Lower lobe of right lung (tissue), 2 donors: ENCODE results near the gene PALD1. TPM values are rescaled to one million over a fixed set of nuclear protein-coding genes. Genes with fewer than 3 reads are reported as not detected.
"Not testable (repeated sequence)": the region's sequence is repeated elsewhere in the genome, so short reads cannot be mapped to it uniquely, and the experiment has no call there.

Experiments used
- ATAC-seq, 2 donors: fragments of 200-7000 bp; cut with Tn5 transposase; one replicate each; pipeline ENCODE4 v1.9.1; 2020 to 2022; ENCODE audit warnings: mild to moderate bottlenecking in 2 of 2, moderate library complexity in 2 of 2
- DNase-seq: peaks from one replicate; pipeline ENCODE4 v3.0.0-alpha.2; 2020
- H3K27ac ChIP-seq: fragments of 200-600 bp; one replicate; pipeline ENCODE4 v1.8.0; 2022
- H3K27me3 ChIP-seq: fragments of 200-600 bp; one replicate; pipeline ENCODE4 v1.8.0; 2022; ENCODE audit warnings: low read depth
- H3K36me3 ChIP-seq: fragments of 200-600 bp; one replicate; pipeline ENCODE4 v1.8.0; 2022; ENCODE audit warnings: mild to moderate bottlenecking
- H3K4me1 ChIP-seq: fragments of 200-600 bp; one replicate; pipeline ENCODE4 v1.8.0; 2022
- H3K4me3 ChIP-seq: fragments of 200-600 bp; one replicate; pipeline ENCODE4 v1.8.0; 2022; ENCODE audit warnings: mild to moderate bottlenecking
- H3K9me3 ChIP-seq: fragments of 200-600 bp; one replicate; pipeline ENCODE4 v1.8.0; 2022
- intact Hi-C: fragments of 100-400 bp; cut with DNase I; formaldehyde crosslinking; loops from one replicate; pipeline ENCODE4 v1.11.0; 2022
- total RNA-seq: library from RNA; stranded (reverse); fragmentation: NEBNext Ultra II Directional; extraction: Animal tissue kit (Norgen Biotek cat#: 25700); gene quantifications from one replicate; pipeline ENCODE4 v1.2.1, GENCODE V29; 2021
- TF ChIP-seq, protein P1 (sequence below): fragments of 200-600 bp; IDR thresholded peaks from one replicate; pipeline ENCODE4 v1.8.0; 2022; ENCODE audit warnings: antibody characterized with exemption, mild to moderate bottlenecking
- donor health status: DM: no; HTN: yes; CAD: no; lungs with severe emphysema.

Gene PALD1
- total RNA-seq, 1 donor from 2014 or later: 16.0 TPM

GRCh38 chr10:70576803-70577517, 98.4 kb downstream of the PALD1 start:
- H3K27ac ChIP-seq: peak overlapping the region; percentile 21
- DNase-seq: no peak
- no peak overlapping the region for H3K4me3 ChIP-seq
- H3K36me3 ChIP-seq: no peaks in the 10 kb centered on the region
- intact Hi-C loops: no loop called here
- H3K4me1 ChIP-seq: peaks cover 29% of the 10 kb centered on the region
- TF ChIP-seq, protein P1, sequence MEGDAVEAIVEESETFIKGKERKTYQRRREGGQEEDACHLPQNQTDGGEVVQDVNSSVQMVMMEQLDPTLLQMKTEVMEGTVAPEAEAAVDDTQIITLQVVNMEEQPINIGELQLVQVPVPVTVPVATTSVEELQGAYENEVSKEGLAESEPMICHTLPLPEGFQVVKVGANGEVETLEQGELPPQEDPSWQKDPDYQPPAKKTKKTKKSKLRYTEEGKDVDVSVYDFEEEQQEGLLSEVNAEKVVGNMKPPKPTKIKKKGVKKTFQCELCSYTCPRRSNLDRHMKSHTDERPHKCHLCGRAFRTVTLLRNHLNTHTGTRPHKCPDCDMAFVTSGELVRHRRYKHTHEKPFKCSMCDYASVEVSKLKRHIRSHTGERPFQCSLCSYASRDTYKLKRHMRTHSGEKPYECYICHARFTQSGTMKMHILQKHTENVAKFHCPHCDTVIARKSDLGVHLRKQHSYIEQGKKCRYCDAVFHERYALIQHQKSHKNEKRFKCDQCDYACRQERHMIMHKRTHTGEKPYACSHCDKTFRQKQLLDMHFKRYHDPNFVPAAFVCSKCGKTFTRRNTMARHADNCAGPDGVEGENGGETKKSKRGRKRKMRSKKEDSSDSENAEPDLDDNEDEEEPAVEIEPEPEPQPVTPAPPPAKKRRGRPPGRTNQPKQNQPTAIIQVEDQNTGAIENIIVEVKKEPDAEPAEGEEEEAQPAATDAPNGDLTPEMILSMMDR: no peak
- no peak for ATAC-seq
- H3K27me3 ChIP-seq: no peaks in the 10 kb centered on the region
- no peaks in the 10 kb centered on the region for H3K9me3 ChIP-seq

DNA sequence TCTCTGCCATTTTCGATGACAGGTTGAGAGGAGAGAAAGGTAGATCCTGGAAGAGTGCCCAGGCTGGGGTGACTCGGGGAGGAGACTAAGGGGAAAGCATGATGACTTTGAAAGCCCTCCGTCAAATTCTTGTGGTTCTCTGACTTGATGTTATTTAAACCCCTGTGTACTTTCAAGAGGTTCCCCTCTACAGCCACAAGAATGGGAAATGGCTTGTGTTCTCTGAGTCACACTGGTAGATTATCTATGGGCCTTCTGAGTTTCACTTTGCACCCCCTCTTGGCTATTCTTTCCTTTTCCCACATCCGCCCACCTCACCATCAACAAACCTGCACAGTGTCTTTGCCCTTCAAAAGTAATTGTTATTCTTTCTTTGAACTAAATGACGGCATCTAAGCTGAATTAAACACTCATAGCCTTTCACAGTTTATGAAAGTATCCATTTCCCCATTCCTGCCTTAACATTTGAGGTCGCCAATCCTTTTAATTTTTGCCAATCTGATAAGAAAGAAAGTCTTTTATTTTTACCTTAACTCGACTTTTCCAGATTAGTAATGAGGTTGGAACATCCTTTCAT, 99.9 kb downstream of the PALD1 start:
- intact Hi-C loops: no loop called here
- H3K9me3 ChIP-seq: no peaks in the 10 kb centered on the region
- peak; percentile 50 to 58 for ATAC-seq
- no peaks in the 10 kb centered on the region for H3K36me3 ChIP-seq
- TF ChIP-seq, protein P1: no peak
- no peak overlapping the region for H3K27ac ChIP-seq
- DNase-seq: no peak
- H3K27me3 ChIP-seq: no peaks in the 10 kb centered on the region
- H3K4me1 ChIP-seq: peaks cover 34% of the 10 kb centered on the region
- H3K4me3 ChIP-seq: no peak overlapping the region

DNA sequence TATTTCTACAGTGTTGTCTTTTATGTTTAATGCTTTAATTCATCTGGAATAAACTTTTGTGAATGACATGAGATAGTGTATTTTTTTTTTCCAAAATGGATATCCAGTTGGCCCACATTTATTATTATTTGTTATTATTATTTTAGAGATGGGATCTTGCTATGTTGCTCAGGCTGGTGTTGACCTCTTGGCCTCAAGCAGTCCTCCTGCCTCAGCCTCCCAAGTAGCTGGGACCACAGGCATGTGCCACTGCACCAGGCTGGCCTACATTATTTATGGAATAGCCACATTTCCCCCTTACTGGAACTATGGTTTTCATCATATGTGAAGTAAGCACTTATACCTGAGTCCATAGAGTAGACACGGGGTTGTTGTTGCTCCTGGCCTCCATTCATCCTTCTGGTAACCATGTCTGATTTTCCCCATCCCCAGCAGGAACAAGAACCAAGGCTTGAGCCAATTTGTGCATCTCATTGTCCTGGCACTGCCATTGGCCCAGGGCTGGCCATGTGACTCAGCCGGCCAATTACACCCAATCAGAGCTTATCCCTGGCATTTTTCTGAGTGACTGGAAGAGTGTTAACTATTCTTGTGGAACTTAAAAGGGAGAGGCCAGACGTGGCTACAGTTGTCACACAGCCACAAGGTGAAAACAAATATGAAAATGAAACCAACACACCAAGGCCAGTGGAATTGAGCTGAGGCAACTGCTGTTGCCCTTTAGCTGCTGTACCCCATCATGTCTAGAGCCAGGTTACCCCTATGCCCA, 100.9 kb downstream of the PALD1 start:
- intact Hi-C loops: no loop called here
- no peak overlapping the region for H3K4me3 ChIP-seq
- H3K27ac ChIP-seq: no peak overlapping the region
- DNase-seq (no peak), ATAC-seq (no peak)
- no peaks in the 10 kb centered on the region for H3K36me3 ChIP-seq
- TF ChIP-seq, protein P1: no peak
- no peaks in the 10 kb centered on the region for H3K27me3 ChIP-seq
- no peaks in the 10 kb centered on the region for H3K9me3 ChIP-seq
- H3K4me1 ChIP-seq: peaks cover 42% of the 10 kb centered on the region

GRCh38 chr10:70581176-70581575, 102.6 kb downstream of the PALD1 start:
- H3K36me3 ChIP-seq, H3K27ac ChIP-seq, ATAC-seq, DNase-seq, intact Hi-C loops, H3K9me3 ChIP-seq, H3K27me3 ChIP-seq, H3K4me3 ChIP-seq: not testable (repeated sequence)
- H3K4me1 ChIP-seq: peaks cover 47% of the 10 kb centered on the region

DNA sequence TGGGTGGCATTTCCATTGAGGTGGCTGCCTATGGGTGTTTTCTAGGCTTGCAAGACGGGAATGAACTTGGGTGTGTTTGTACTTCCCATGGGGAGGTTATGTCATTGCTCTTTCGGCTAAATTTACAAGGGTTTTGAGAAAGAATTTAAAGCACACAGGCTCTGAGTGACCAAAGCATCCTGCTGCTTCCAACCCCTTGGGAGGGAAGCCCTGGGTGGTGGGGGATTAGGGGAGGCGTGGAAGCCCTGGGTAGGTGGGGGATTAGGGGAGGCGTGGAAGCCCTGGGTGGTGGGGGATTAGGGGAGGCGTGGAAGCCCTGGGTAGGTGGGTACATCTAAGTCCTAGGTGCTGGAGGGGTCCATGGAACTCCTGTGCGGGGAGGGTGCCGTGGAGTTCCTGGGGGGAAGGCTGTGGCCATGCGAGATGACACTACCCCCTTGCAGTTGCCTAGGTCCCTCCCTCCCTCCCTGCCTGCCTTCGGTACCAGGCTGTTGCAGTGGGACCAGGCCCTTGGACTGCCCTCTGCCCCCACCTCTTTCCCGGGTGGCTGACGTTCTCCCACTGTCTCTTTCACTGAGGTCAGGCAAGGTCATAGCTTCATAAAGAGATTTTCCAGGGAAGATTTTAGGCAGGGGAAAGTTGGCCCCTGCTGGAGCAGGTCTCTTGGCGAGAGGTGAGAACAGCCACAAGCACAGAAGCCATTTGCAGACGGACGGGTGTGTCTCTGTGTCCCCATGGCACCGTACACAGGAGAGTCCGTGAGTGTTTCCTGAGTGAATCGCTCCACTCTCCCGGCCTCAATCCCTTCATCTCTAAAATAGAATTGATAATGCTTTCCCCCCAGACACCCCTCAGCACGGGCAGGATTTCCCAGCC, 104.5 kb downstream of the PALD1 start:
- intact Hi-C loops: no loop called here
- no peaks in the 10 kb centered on the region for H3K27me3 ChIP-seq
- no peaks in the 10 kb centered on the region for H3K36me3 ChIP-seq
- H3K4me1 ChIP-seq: peaks cover 31% of the 10 kb centered on the region
- TF ChIP-seq, protein P1: no peak
- no peak overlapping the region for H3K27ac ChIP-seq
- no peak for DNase-seq
- no peaks in the 10 kb centered on the region for H3K9me3 ChIP-seq
- no peak for ATAC-seq
- H3K4me3 ChIP-seq: no peak overlapping the region
